Prostate gland (tissue), 2 donors: ENCODE measurements around the gene GLA. TPM values are rescaled to one million over a fixed set of nuclear protein-coding genes. Genes with fewer than 3 reads are reported as not detected.

ENCODE experiments used
- DNase-seq: peaks from one replicate; pipeline ENCODE4 v3.0.0-alpha.2; 2019; ENCODE audit warnings: low spot score
- H3K27ac ChIP-seq, 2 donors: fragments of 200-600 bp; sonication (generic); 2 replicates each; pipeline ENCODE4 v1.5.1; 2017 to 2019
- H3K27me3 ChIP-seq: fragments of 200-600 bp; sonication (generic); replicated peaks from 2 replicates; pipeline ENCODE4 v1.5.1; 2019; ENCODE audit not compliant: insufficient read depth
- H3K36me3 ChIP-seq, 2 donors: fragments of 200-600 bp; sonication (generic); 1 replicate in 1 of 2; 2 replicates in 1 of 2; pipeline versions ENCODE4 v1.5.1 to v1.8.1; 2017 to 2019
- H3K4me1 ChIP-seq: fragments of 200-600 bp; sonication (generic); replicated peaks from 2 replicates; pipeline ENCODE4 v1.5.1; 2019
- H3K4me3 ChIP-seq, 2 donors: fragments of 200-600 bp; sonication (generic); 2 replicates each; pipeline ENCODE4 v1.5.1; 2017 to 2019
- H3K9me3 ChIP-seq: fragments of 200-600 bp; sonication (generic); 2 replicates; pipeline ENCODE4 v1.5.1; 2017
- POLR2A ChIP-seq: fragments of 450-650 bp; IDR thresholded peaks from one replicate; pipeline ENCODE4 v1.6.1; 2016; ENCODE audit warnings: antibody characterized with exemption, mild to moderate bottlenecking
- POLR2AphosphoS5 ChIP-seq: sonication (generic); formaldehyde crosslinking; IDR thresholded peaks from one replicate; pipeline ENCODE4 v1.6.1; 2017; ENCODE audit warnings: antibody characterized with exemption
- WGBS: methylation state at CpG from one replicate; pipeline ENCODE4 v1.1.5; 2018; 5-methylcytosine and 5-hydroxymethylcytosine counted together
- intact Hi-C: fragments of 100-400 bp; cut with DNase I; formaldehyde crosslinking; loops from one replicate; pipeline ENCODE4 v1.14.2; 2022
- total RNA-seq, 2 donors: library from RNA; depleted of rRNA; stranded (reverse); fragments of >200 nt; gene quantifications; one replicate each; pipeline ENCODE4 v1.1.0, GENCODE V29; 2016
- TF ChIP-seq, protein P1 (sequence below), 4 experiments: fragments of 200-600 bp in 2 of 4; fragments of 450-650 bp in 2 of 4; sonication (generic) in 2 of 4; IDR thresholded peaks; 1 replicate in 3 of 4; 2 replicates in 1 of 4; pipeline ENCODE4 v1.5.1; 2016 to 2019; ENCODE audit warnings: antibody characterized with exemption in 4 of 4, mild to moderate bottlenecking in 2 of 4, moderate library complexity in 2 of 4

Gene GLA
- total RNA-seq, 2 donors from 2014 or later, result 12.6 to 16.4 TPM

DNA sequence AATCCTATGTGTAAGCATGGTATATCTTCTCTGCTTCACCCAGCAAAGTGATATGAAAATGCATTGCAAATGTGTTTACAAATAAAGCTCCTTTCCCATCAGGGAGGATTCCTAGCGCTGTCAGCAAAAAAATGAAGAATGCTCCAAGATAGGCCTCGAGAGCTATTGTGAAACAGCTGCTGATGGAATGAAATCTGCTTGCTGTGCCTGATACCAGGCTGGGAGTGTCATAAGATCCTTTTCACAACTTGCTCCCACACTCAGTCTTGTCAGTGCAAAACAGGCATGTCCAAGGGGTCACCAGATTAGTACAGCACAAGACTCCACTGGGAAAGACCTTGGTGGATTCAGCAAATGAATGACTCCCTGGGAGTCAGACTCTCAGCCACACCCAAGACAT is 34.4 kb upstream of the GLA start:
- Histone ChIP-seq H3K4me1 (no peaks in the 10 kb centered on the region), H3K27ac (no peak overlapping the region), H3K9me3 (no peaks in the 10 kb centered on the region), H3K36me3 (no peaks in the 10 kb centered on the region), H3K27me3 (no peaks in the 10 kb centered on the region), H3K4me3 (no peak overlapping the region)
- intact Hi-C loops, result no loop called here
- no peak for DNase-seq
- 100% methylated on average over 2 of the region's 2 CpGs for WGBS
- TF ChIP-seq, protein P1, sequence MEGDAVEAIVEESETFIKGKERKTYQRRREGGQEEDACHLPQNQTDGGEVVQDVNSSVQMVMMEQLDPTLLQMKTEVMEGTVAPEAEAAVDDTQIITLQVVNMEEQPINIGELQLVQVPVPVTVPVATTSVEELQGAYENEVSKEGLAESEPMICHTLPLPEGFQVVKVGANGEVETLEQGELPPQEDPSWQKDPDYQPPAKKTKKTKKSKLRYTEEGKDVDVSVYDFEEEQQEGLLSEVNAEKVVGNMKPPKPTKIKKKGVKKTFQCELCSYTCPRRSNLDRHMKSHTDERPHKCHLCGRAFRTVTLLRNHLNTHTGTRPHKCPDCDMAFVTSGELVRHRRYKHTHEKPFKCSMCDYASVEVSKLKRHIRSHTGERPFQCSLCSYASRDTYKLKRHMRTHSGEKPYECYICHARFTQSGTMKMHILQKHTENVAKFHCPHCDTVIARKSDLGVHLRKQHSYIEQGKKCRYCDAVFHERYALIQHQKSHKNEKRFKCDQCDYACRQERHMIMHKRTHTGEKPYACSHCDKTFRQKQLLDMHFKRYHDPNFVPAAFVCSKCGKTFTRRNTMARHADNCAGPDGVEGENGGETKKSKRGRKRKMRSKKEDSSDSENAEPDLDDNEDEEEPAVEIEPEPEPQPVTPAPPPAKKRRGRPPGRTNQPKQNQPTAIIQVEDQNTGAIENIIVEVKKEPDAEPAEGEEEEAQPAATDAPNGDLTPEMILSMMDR (IDR thresholded peaks at IDR 0.05), result no peak
- no peak for TF ChIP-seq POLR2A
- no peak for TF ChIP-seq POLR2AphosphoS5

DNA sequence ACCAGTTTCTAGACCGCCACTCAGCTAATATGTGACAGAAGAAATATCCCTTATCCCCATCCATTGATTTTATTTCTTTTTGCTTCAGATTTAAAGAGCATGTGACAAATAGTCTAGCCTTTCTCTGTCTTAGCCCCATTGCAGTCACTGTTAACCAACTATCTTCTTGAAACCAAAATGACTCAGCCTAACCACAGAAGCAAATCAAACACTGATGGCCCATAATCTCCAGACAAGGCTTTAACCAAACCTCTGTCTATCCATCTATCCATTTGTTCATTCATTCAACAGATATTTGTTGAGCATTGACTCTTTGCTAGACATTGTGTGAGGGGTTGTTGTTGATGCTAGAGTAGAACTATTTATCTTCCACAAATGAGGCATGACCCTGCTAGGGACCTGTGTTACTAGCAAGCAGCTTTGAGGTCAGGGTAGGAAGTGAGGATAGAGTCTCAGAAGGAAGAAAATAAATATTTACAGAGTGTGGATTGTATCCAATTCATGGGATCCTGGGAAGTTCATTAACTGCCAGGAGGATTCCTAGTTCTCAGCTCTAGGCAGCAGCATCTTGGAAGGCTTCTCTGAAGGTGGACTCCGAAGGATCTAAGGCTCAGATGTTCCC is 22.8 kb upstream of the GLA start:
- WGBS, result 94% methylated on average over 2 of the region's 2 CpGs
- TF ChIP-seq POLR2A, result no peak
- TF ChIP-seq, protein P1 (IDR thresholded peaks at IDR 0.05), result no peak
- no peak for TF ChIP-seq POLR2AphosphoS5
- intact Hi-C loops, result no loop called here
- Histone ChIP-seq H3K27ac (no peak overlapping the region), H3K27me3 (no peaks in the 10 kb centered on the region), H3K9me3 (no peaks in the 10 kb centered on the region), H3K36me3 (no peaks in the 10 kb centered on the region), H3K4me3 (no peak overlapping the region), H3K4me1 (no peaks in the 10 kb centered on the region)
- no peak for DNase-seq

DNA sequence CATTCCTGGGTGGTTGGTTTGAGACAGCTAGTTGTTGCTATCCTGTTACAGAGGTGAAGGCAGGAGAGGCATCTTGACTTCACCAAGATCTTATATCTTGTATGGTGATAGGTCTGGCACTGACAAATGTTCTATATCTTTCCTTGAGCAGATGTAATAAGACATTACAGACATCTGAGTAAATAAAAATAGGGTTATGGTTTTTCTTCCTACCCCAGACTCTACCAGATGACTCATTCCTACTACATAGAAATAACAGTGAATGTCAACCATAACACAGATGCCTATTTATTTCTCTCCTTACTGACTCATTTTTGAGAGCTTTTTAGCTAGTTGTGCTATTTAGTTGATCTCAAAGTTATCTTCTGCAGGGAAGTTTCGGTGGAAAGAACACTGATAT is 22.2 kb upstream of the GLA start:
- Histone ChIP-seq H3K36me3 (no peaks in the 10 kb centered on the region), H3K27me3 (no peaks in the 10 kb centered on the region), H3K4me3 (no peak overlapping the region), H3K27ac (no peak overlapping the region), H3K9me3 (no peaks in the 10 kb centered on the region), H3K4me1 (no peaks in the 10 kb centered on the region)
- WGBS, result 85% methylated on average over 1 of the region's 1 CpG
- no peak for DNase-seq
- TF ChIP-seq POLR2AphosphoS5 (no peak), POLR2A (no peak)
- TF ChIP-seq, protein P1 (IDR thresholded peaks at IDR 0.05), result no peak
- intact Hi-C loops, result no loop called here

- H3K4me3 ChIP-seq, result no peak overlapping the region
- WGBS, result 100% methylated on average over 2 of the region's 2 CpGs
- no peaks in the 10 kb centered on the region for H3K4me1 ChIP-seq
- no peaks in the 10 kb centered on the region for H3K27me3 ChIP-seq
- H3K36me3 ChIP-seq, result no peaks in the 10 kb centered on the region
- no peaks in the 10 kb centered on the region for H3K9me3 ChIP-seq
- DNase-seq, result no peak
- no peak overlapping the region for H3K27ac ChIP-seq
- no peak for TF ChIP-seq POLR2AphosphoS5
- TF ChIP-seq, protein P1 (IDR thresholded peaks at IDR 0.05), result no peak
- TF ChIP-seq POLR2A, result no peak
- intact Hi-C loops, result no loop called here
Measured at GRCh38 chrX:101427954-101428353, 20.2 kb upstream of the GLA start.

- Histone ChIP-seq H3K4me3 (no peak overlapping the region), H3K27me3 (no peaks in the 10 kb centered on the region), H3K9me3 (no peaks in the 10 kb centered on the region), H3K36me3 (no peaks in the 10 kb centered on the region), H3K27ac (no peak overlapping the region), H3K4me1 (no peaks in the 10 kb centered on the region)
- DNase-seq, result no peak
- TF ChIP-seq POLR2AphosphoS5, result no peak
- TF ChIP-seq POLR2A, result no peak
- TF ChIP-seq, protein P1 (IDR thresholded peaks at IDR 0.05), result no peak
- intact Hi-C loops, result loop anchor here (5.0 kb wide), 2 partner anchors 133 to 378 kb away; partner anchors contain the start of gene ARMCX1
- 72% methylated on average over 2 of the region's 2 CpGs for WGBS
Measured at GRCh38 chrX:101419489-101419888, 11.8 kb upstream of the GLA start.
